Dedifferentiated amniotic fluid mesenchymal stem cell (primary cell): ENCODE measurements around the gene SRP68.

Experiments
- DNase-seq: peaks from one replicate; pipeline ENCODE4 v3.0.0-alpha.2; 2016; ENCODE audit errors: extremely low spot score

Gene SRP68

DNA sequence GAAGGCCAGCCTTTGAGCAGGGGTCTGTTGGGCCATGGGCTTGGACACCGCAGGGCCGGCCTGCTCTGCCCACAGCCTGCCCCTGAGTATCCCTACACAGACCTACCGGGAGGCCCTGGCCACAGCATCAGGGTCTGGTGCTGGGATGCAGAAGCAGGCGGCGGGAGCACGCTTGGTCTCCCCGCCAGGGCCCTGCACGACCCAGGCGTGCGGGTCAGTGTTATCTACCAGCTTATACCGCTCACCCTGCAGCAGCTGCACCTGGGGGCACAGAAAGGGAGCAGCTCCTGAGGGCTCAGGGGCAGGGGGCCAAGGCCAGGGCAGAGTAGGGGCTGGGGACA is 54.0 kb downstream of the SRP68 start:
- DNase-seq = no peak

DNA sequence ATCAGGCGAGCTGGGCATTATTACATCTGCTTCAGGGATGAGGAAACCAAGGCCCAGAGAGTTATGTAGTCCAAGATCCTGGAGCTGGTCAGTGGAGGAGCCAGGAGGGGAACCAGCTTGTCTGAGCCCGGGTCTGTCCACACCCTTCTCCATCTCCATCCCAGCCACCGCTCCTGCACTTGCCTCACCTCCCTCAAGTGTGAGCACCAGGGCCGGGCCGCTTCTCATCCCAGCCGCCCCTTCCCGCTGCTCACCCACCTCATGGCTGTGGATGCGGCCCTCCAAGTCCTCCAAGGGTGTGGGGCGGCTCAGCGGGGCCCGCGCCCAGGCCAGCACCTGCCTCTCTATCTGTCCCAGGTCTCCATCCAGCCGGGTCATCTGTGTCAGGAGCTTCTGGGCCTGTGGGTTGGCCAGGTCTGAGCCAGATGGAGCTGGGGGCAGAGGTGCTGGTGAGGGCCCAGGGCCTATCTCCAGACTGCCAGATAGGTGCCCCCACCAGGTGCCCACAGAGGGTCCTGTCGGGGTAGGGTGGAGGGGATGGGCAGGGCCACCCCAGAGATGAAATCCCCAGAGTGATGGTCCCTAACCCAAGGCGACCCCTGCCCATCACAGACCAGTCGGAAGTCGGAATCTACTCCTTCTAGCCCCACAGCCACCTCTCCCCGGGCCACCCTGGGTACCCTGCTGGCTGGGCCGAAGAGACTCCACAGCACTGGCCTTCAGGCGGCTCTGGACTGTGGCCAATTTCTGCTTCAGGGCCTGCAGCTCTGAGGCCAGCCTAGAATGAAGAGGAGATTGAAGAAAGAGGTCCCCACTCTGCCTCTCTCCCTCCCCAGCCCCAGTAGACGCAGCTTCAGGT is 54.6 kb downstream of the SRP68 start:
- DNase-seq = no peak

DNA sequence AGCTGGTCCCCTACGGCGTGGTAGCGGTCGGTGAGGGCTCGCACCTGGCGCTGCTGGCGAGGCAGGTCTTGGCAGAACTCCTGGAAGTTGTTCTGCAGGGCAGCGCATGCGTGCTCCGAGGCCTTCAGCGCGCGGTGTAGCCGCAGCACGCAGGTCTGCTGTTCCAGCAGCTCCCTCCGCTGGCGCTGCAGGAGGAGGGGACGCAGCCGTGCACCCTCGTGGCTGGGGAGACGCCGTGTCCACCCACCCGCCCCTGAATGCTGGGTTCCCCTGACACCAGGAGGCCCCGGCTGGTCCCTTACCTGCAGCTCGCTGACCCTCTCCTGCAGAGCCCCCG is 57.4 kb downstream of the SRP68 start:
- DNase-seq = no peak

DNA sequence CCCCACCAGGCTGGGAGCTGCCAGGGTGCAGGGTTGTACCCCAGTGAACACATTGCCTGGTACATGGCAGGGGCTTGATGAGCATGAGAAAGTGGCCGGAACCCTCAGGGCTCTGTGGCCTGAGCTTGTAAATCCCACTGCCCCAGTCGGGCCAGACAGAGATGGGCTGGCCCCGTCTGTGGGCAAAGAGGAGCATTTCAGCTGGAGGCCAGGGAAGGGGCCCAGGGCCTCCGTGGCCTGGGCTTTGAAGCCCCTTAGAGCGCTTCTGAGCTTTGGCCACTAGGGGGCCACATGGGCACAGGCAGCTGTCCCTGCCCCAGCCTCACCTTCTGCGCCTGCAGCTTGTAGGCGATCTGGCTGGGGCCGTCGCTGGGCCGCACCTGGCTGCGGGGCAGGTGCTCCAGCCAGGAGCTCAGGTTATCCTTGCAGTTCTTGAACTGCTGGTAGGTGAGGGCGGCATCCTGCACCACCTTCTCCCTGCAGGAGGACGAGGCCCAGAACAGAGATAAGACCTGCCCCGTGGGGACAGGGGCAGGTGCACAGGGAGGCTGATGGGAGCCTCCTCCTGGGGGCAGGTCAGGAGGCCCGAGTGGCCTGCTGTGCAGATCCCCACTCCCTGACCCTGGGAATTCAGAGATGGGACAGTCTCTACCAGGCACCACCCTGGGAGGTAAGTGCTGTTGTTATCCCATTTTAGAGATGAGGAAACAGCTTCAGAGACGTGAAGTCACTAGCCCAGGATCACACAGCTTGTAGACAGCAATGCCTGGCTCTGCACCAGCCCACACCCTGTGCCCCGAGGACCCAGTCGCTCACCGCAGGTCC is 58.0 kb downstream of the SRP68 start:
- peak; percentile 47 for DNase-seq

DNA sequence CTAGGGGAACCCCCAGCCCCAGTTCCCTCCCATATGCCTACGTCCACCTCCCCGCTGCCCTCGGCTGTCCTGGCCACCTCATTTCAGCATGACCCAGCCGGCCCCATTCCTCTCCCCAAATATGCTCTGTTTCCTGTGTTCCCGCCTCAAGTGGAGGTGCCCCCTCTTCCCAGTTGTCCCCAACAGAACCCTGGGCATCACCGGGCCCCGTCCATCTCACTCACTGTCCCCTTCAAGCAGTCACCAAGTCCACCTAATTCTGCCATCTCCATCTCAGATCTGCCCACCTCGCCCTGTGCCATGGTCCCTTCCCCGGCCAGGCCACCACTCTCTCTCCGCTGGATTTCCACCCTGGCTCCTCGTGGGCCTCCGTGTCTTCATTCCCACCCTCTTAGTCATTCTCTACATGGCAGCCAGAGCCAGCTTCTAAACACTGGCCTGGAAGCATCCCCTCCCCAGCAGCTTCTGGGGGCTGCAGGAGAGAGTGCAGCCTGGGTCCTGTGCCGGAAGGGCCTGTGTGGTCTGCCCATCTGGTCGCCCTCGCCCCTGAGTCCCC is 58.9 kb downstream of the SRP68 start:
- no peak for DNase-seq

DNA sequence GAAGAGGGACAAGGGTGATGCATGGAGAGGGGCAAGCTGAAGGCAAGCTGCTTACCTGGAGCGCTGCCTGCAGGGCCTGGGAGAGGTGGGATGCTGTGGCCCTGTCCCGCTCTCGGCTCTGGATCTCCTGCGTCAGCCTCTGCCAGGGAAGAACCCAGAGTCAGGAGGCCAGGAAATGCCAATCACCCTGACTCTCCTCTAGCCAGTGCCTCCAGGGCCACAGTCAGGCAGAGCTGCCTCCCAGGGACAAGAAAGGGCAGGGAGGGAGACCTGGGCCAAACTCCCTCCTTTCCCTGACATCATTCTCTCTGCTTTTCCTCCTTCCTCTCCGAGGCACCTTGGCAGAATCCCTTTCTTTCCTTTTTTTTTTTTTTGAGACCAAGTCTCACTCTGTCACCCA is 60.4 kb downstream of the SRP68 start:
- no peak for DNase-seq

DNA sequence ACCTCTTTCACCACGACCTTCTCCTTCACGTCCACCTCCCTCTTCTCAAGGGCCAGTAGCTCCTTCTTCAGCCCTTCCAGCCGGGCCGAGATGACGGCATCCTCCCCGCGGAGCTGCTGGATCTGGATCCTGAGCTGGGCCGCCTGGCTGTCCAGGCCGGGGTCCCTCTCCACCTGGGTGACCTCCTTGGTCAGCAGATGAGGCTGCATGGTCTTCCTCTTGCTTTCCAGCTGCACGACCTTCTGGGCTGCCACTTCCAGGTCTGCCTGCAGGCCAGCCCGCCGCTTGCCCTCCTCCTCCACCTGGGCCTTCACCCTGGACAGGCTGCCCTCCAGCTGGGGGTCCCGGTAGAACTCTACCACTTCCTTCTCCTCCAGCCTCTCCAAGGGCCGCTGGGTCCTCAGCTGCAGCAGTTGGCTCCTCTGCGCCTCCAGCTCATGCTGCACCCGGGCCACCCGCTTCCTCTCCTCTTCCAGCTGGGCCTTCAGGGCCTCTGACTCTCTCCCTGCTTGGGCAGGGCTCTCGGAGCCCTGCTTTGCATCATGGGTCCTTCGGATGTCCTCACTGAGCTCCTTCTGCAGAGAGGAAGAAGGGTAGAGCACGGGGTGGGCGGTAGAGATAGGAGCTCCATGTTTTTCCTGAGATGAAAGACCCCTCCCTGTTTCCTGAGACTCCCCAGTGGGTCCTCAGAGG is 62.2 kb downstream of the SRP68 start:
- no peak for DNase-seq

DNA sequence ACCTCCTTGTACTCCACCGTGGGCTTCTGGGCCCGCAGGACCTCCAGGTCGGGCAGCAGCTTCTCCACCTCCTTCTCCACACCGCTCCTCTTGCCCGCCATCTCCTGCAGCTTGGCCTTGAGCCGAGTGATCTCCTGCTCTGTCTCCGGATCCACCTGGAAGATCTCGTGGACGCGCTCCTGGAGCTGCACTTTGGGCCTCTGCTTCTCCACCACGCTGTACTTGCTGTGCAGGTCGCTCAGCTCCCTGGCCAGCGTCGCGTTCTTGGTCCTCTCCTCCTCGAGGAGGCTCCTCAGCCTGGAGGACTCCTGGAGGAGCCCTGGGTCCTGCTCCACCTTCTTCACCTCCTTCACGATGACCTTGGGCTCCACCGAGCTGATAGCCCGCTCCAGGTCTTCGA is 62.9 kb downstream of the SRP68 start:
- no peak for DNase-seq

DNA sequence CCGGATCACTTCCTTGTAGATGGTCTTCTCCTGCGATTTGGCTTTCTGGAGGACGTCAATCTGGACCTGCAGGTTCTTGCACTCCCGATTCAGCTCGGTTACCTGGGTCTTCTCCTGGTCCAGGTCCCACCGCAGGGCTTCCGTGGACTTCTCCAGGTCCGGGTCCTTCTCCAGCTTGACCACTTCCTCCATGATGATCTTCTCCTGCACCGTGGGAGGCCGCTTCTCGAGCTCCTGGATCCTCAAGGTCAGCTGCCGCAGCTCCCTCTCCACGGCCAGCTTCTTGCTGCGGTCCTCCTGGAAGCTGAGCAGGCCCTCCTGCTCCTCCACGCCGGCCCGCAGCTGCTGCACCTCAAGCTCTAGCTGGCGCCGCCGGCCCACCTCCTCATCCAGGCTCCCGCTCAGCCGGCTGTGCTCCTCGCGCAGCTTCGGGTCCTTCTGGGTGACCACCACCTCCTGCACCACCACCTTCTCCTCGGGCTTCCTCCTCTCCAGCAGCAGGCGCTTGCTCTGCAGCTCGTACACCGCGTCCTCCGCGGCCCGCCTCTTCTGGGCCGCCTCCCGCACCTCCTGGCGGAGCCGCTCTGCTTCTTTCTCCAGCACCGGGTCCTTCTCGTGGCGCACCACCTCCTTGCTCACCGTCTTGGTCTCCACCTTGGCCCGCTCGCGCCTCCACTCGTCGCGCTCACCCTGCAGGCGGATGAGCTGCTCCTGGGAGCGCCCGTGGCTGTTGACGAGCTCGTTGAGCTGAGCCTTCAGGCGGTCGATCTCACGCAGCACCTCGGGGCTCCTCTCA is 63.5 kb downstream of the SRP68 start:
- DNase-seq = no peak

DNA sequence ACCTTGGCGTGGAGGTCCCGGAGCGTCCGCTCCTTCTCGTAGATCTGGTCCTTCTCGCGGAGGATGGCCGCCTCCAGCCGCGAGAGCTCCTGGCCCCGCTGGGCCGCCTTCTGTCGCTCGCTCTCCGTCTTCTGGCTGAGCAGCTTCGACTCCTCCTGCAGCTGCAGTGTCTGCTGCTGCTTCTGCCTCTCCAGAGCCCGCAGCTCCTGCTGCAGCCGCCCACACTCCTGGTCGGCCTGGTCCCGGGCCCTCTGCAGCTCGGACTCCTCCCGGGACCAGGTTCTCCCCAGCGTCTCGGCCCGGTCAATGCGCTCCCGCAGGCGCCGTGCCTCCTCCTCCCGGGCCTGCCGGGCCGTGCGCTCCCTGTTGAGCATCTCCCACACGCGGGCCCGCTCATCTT is 64.1 kb downstream of the SRP68 start:
- DNase-seq = no peak

DNA sequence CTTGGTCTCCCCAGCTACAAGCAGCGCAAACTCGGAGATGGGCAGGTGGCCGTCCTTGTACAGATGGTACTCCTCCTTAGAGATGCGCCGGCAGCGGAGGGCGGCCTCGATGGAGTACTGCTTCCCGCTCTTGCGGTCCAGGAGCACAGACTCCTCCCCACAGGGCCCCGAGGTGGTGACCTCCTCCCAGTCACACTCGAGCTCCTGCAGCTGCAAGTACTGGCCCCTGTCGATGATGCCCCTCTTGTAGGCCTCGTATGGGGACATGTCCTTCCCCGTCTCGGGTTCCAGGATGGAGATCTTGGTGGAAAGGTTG is 64.5 kb downstream of the SRP68 start:
- no peak for DNase-seq

DNA sequence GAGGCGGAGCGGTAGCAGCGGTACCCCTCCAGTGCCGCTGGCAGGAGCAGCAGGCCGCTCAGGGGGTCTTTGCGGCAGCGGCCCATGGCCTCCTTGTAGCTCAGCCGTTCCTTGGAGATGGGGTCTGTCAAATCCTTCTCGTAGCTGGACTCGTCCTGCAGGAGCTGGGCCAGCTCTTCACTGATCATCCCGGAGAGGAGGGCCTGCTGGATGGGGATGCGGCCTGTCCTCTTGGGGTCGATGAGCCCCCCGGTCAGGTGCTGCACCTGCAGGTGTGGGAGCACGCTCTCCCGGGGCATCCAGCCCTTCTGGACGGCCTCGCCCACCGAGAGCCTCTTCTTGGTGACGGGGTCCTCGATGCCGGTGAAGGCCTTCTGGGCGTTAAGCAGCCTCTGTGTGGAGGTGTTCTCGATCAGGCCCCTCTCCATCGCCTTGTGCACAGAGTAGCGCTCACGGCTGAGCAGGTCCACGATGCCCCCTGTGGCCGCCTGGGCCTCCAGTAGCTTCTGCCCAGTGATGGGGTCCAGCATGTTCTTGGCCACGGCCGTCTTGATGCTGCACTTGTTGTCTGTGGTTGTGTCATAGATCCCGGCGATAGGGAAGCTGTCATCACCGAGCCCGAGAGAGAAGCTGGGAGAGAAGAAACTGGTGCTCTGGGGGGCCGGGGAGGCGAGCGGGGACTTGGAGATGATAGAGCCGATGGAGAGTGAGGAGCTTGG is 65.0 kb downstream of the SRP68 start:
- no peak for DNase-seq

DNA sequence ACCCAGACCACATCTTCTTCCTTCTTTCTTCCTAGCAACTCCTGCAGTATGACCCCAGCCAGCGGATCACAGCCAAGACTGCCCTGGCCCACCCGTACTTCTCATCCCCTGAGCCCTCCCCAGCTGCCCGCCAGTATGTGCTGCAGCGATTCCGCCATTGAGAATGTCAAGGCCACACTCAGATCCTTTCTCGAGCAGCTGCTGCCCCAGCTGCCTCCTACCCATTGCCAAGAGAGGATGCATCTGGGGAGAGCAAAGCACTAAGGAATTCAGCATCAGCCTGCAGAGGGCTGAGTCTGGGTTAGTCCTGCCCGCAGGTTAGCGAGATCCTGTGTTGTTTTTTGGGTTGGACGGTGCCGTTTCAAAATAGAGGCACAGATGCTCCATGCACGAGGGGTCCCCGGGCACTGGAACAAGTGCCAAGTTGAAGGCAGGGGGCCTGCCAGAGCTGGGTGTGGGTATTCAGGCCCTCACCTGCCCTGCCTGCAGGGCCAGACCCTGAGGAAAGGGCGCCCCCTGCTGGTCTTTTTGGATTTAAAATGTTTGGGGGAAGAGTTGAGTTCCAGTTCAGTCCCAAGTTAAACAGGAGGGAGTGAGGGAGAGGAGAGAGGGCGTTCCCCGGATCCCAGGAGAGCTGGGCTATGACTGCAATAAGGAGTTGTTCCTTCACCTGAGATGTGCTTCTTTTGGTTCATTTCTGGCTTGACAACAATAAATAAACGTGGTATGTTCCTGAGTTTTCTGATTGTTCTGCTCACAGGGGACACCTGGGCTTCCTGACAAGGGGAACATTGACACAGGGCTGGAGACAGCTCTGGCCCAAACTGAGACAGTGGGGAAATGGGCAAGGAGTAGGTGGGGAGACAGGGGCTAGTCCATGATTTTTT is 66.8 kb downstream of the SRP68 start:
- peak; percentile 52 for DNase-seq

DNA sequence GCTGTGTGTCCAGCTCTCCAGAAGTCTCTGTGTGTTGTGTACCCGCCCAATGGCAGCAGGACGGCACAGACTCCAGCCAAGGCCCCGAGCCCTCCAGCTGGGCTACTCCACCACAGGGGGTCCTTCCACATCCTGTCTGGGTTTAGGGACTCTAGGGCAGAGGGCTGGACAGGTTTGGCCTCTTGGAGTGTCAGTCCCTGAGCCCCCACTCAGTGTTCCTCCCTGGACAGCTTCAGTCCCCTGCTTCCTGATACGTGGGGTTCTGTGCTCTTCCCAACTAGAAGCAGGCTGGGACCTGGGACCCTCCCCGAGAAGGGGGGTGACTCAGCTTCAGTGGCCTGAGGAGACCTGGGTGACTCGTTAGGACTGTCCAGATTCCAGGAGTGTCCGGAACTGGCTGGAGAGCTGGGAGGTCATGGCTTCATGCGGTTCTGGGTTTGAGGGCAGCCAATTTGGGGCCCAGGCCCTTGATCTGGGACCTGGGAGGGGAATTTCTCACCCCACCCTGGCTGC is 67.5 kb downstream of the SRP68 start:
- no peak for DNase-seq

DNA sequence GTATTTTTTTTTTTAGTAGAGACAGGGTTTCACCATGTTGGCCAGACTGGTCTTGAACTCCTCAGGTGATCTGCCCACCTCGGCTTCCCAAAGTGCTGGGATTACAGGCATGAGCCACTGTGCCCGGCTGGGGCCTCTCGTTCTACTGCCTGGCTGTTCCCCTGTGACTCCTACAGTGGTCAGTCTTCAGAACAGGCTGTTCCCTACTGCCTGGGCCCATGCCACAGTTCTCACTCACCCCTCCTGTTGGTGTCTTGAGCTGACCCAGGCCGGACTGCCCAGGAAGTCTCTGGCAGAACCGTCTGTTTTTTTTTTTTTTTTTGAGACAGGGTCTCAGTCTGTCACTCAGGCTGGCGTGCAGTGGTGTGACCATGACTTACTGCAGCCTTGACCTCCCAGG is 68.4 kb downstream of the SRP68 start:
- no peak for DNase-seq

DNA sequence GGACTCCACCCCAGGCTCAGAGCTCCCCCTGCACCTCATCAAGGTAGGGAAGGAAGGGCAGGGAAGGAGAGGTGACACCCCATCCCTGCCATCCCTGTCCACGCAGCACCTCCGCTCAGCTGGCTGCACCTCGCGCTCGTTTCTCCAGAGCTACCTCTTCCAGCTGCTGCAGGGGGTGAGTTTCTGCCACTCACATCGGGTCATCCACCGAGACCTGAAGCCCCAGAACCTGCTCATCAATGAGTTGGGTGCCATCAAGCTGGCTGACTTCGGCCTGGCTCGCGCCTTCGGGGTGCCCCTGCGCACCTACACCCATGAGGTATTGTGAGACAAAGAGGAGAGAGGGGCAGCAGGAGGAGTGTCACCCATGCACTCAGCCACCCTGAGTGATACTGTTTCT is 70.2 kb downstream of the SRP68 start:
- no peak for DNase-seq

DNA sequence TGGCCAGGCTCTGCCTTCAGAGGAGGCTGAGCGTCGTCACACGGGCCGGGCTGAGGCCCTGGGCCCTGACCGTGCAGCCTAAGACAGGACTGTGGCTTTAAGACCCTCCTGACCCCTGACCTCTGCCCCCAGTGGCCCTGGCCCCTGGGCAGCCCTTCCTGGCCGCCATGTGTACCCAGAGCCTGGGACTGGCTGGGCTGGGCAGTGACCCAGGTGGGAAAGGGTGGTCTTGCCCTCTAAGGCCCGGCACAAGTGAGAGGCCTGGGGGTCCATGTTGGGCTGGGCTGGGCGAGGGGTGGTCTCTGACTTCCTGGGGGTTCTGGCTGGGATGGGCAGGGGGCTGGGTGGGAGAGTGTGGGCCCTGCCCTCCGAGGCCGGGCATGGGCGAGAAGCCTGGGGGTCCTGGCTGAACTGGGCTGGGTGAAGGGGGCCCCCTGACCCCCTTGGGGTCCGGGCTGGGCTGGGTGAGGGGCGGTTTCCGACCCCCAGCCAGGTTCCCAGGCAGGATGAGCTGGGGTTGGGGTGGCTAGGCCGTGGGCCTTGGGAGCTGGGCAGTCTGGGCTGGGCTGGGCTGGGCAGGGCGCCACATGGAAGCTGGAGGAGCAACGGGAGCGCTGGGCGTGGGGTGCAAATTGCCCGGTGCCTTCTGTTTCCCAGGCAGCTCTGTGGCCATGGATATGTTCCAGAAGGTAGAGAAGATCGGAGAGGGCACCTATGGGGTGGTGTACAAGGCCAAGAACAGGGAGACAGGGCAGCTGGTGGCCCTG is 71.4 kb downstream of the SRP68 start, which contains the start of gene CDK3:
Gene CDK3 (plus strand): TSS at position 101 of the 767 bp plus-strand sequence. CDS start 571 bp downstream, at position 672.
- no peak for DNase-seq

DNA sequence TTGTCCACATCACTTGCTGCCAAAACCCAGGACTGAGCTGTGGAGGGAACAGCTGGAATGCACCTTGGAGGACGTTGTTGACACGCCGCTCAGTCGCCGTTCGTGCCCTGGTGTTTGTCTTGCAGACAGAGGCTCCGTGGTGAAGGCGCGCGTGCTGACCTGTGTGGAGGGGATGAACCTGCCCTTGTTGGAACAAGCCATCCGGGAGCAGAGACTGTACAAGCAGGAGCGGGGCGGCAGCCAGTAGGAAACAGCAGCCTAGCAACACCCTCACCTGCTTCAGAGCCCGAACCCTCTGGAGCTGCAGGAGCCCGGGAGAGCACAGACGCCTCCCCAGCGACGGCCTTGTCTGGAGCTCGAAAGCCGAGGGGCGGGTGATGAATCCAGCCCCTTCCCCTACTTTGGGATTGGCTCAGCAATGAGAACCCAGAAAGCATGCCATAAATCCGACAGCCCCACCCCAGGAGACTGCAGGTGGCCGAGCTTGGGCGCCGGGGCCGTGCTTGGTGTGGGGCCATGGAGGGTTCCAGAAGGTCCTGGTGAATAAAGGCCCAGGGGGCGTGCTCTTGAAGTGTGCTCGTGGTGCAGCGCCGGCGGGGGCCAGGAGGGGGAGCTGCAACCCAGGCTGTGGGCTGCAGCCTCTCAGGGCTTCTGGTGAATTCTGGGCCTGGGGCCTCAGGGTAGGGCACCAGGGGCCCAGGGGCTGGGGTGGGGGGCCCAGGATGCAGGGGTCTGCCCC is 72.1 kb downstream of the SRP68 start:
- no peak for DNase-seq
